Measurements from ENCODE around the gene SPATA2L.

SPATA2L gene

DNA sequence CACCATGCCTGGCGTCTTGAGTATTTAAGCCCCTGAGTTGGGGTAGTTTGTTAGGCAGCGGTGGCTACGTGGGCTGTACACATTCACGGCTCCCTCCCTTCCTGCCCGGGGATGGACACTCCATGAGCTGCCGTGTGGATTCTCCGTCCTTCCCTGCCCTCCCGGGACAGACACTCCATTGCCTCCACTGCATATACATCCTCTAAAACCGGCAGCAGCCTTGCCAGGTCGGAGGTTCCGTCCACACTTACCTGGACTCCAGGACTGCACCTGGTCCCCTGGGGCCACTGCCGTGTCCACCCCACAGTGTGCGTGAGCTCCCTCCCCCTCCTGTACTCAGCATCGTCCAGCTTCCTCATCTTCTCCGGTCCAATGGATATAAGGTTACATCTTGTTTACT lies 3.5 kb upstream of the SPATA2L start:
- H3K27me3 ChIP-seq (ENCODE audit: control insufficient read depth in 3 of 3, insufficient read depth in 3 of 3, low read depth in 1 of 3, low read length in 3 of 3) = peaks cover 0 to 2% (median 0%) of the 10 kb centered on the region in 3 experiments
- H4K8ac ChIP-seq (ENCODE audit: low read depth, low read length) = no peak overlapping the region
- peak overlapping the region; percentile 85 for H2BK15ac ChIP-seq (ENCODE audit: low read length)
- no peak overlapping the region for H3K27ac ChIP-seq (replicated peaks; ENCODE audit: low read length)
- H2BK120ac ChIP-seq (ENCODE audit: low read depth, low read length) = no peak overlapping the region
- H2BK12ac ChIP-seq (ENCODE audit: low read length) = no peak overlapping the region
- H3K4ac ChIP-seq (ENCODE audit: low read length) = peak overlapping the region; percentile 10
- no peak overlapping the region for H3K23ac ChIP-seq (ENCODE audit: low read depth, low read length, poor library complexity)
- H3K4me1 ChIP-seq (ENCODE audit: control insufficient read depth in 2 of 2, insufficient read depth in 1 of 2, low read depth in 1 of 2, low read length in 2 of 2) = peaks cover 13 to 16% of the 10 kb centered on the region in 2 donors
- DNase-seq (ENCODE audit: low spot score) = no peak
- H3K4me2 ChIP-seq (ENCODE audit: insufficient read depth, low read length, poor library complexity, severe bottlenecking) = no peak overlapping the region
- peak overlapping the region; percentile 48 for H3K18ac ChIP-seq (ENCODE audit: low read length)
- H2BK5ac ChIP-seq (ENCODE audit: low read length) = no peak overlapping the region
- H3K79me1 ChIP-seq (ENCODE audit: low read depth, low read length) = peaks cover 7% of the 10 kb centered on the region
- no peak overlapping the region for H2AFZ ChIP-seq (ENCODE audit: low read length)
- no peak overlapping the region for H3K4me3 ChIP-seq (ENCODE audit: low read length in 2 of 2)
- no peak overlapping the region for H4K91ac ChIP-seq (ENCODE audit: low read depth, low read length, poor library complexity)
- H3K9me3 ChIP-seq (replicated peaks in 1 of 2; ENCODE audit: control insufficient read depth in 2 of 2, insufficient read depth in 1 of 2, low read depth in 1 of 2, low read length in 2 of 2) = no peaks in the 10 kb centered on the region
- H3K36me3 ChIP-seq (replicated peaks in 1 of 2; ENCODE audit: control insufficient read depth in 2 of 2, insufficient read depth in 2 of 2, low read length in 2 of 2) = no peaks in the 10 kb centered on the region
- peak overlapping the region; percentile 89 for H2AK5ac ChIP-seq (ENCODE audit: low read depth, low read length)
- peak overlapping the region; percentile 71 for H3K14ac ChIP-seq (ENCODE audit: low read length)
- H3K9ac ChIP-seq (ENCODE audit: low read depth, low read length, poor library complexity) = peak overlapping the region; percentile 70
- no CpG with 5 or more reads among the region's 15 CpGs for WGBS, 2 donors (ENCODE audit: extremely low coverage in 2 of 2, insufficient read length in 2 of 2, insufficient replicate concordance in 1 of 2)

DNA sequence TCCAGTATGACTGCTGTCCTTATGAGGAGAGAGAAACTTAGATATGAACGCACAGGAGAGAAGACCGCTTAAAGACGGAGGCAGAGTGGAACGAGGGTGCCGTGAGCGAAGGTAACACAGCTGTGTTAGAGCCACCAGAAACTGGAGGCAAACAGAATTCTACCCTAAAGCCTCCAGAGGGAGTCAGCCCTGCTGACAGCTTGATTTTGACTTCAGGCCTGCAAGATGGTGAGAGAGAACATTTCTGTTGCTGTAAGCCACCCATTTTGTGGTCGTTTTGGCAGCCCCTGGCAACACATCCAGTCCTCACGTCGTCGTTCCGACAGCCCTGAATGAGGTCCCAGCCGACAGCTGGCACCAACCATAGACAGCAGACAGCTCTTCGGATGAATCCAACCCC lies 2.8 kb upstream of the SPATA2L start:
- H3K4me1 ChIP-seq (ENCODE audit: control insufficient read depth in 2 of 2, insufficient read depth in 1 of 2, low read depth in 1 of 2, low read length in 2 of 2) = peaks cover 13 to 17% of the 10 kb centered on the region in 2 donors
- H3K36me3 ChIP-seq (replicated peaks in 1 of 2; ENCODE audit: control insufficient read depth in 2 of 2, insufficient read depth in 2 of 2, low read length in 2 of 2) = peaks cover 0 to 6% of the 10 kb centered on the region in 2 donors

DNA sequence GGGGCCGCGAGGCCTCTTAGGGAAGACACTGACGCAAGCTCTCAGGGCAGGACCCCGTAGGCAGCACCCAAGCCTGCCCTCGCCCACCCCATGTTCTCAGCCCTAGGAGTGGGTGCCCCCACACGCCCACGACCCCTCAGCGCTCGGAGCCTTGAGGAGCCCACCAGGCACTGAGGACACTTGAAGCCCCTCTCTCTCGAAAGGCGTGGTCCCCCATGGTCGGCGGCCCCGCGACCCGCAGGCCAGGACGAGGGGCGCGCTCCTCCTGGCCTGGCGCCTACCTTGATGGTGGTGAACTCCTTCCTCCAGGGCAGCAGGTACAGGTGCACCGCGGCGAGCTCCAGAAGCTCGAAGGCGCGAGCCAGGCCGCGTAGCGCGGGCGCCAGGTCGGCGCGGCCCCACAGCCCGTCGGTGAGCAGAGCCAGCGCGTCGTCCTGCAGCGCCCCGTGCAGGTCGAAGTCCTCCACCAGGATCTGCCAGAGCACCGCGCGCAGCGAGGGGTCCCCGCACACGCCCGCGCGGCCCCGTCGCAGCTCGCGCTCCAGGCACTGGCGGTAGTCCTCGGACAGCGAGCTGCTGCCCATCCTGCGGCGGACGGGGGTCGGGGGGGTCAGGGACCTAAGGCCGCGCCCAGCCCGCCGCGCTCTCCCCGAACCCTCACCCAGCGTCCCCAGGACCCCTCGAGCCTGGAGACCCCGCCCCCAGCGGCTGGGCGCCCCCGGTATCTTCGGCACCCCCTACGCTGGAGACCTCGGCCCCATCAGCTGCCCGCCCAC lies 668 bp downstream of the SPATA2L start:
- Histone ChIP-seq H3K4me1 (ENCODE audit: control insufficient read depth in 2 of 2, insufficient read depth in 1 of 2, low read depth in 1 of 2, low read length in 2 of 2) (peaks cover 11 to 15% of the 10 kb centered on the region in 2 donors), H2AFZ (ENCODE audit: low read length) (peak overlapping the region; percentile 98), H3K4me2 (ENCODE audit: insufficient read depth, low read length, poor library complexity, severe bottlenecking) (peak overlapping the region; percentile 79), H2BK5ac (ENCODE audit: low read length) (no peak overlapping the region), H3K36me3 (replicated peaks in 1 of 2; ENCODE audit: control insufficient read depth in 2 of 2, insufficient read depth in 2 of 2, low read length in 2 of 2) (peaks cover 5 to 33% of the 10 kb centered on the region in 2 donors), H3K14ac (ENCODE audit: low read length) (peak overlapping the region; percentile 97), H4K8ac (ENCODE audit: low read depth, low read length) (no peak overlapping the region), H3K9me3 (replicated peaks in 1 of 2; ENCODE audit: control insufficient read depth in 2 of 2, insufficient read depth in 1 of 2, low read depth in 1 of 2, low read length in 2 of 2) (no peaks in the 10 kb centered on the region), H3K4ac (ENCODE audit: low read length) (no peak overlapping the region), H3K18ac (ENCODE audit: low read length) (peak overlapping the region; percentile 86), H3K4me3 (ENCODE audit: low read length in 2 of 2) (peak overlapping the region; percentile 88 to 95), H2BK12ac (ENCODE audit: low read length) (no peak overlapping the region), H2BK120ac (ENCODE audit: low read depth, low read length) (no peak overlapping the region), H4K91ac (ENCODE audit: low read depth, low read length, poor library complexity) (peak overlapping the region; percentile 82), H3K27me3 (ENCODE audit: control insufficient read depth in 3 of 3, insufficient read depth in 3 of 3, low read depth in 1 of 3, low read length in 3 of 3) (peaks cover 0 to 2% (median 0%) of the 10 kb centered on the region in 3 experiments), H3K79me1 (ENCODE audit: low read depth, low read length) (peaks cover 7% of the 10 kb centered on the region), H3K23ac (ENCODE audit: low read depth, low read length, poor library complexity) (peak overlapping the region; percentile 90), H3K9ac (ENCODE audit: low read depth, low read length, poor library complexity) (peak overlapping the region; percentile 91), H2BK15ac (ENCODE audit: low read length) (peak overlapping the region; percentile 34), H3K27ac (replicated peaks; ENCODE audit: low read length) (no peak overlapping the region), H2AK5ac (ENCODE audit: low read depth, low read length) (peak overlapping the region; percentile 2)
- no peak for DNase-seq (ENCODE audit: low spot score)
- no CpG with 5 or more reads among the region's 78 CpGs for WGBS, 2 donors (ENCODE audit: extremely low coverage in 2 of 2, insufficient read length in 2 of 2, insufficient replicate concordance in 1 of 2)

More for the DNA sequence above, 2.8 kb upstream of the SPATA2L start:
- H3K14ac ChIP-seq (ENCODE audit: low read length) = no peak overlapping the region
- no peak overlapping the region for H3K4me3 ChIP-seq (ENCODE audit: low read length in 2 of 2)
- peaks cover 7% of the 10 kb centered on the region for H3K79me1 ChIP-seq (ENCODE audit: low read depth, low read length)
- no peak overlapping the region for H2BK15ac ChIP-seq (ENCODE audit: low read length)
- no peak overlapping the region for H4K8ac ChIP-seq (ENCODE audit: low read depth, low read length)
- no peak overlapping the region for H2BK120ac ChIP-seq (ENCODE audit: low read depth, low read length)
- no peak overlapping the region for H2AFZ ChIP-seq (ENCODE audit: low read length)
- no peak overlapping the region for H3K4me2 ChIP-seq (ENCODE audit: insufficient read depth, low read length, poor library complexity, severe bottlenecking)
- peaks cover 0 to 2% (median 0%) of the 10 kb centered on the region in 3 experiments for H3K27me3 ChIP-seq (ENCODE audit: control insufficient read depth in 3 of 3, insufficient read depth in 3 of 3, low read depth in 1 of 3, low read length in 3 of 3)
- H3K27ac ChIP-seq (replicated peaks; ENCODE audit: low read length) = no peak overlapping the region
- no peak overlapping the region for H2BK12ac ChIP-seq (ENCODE audit: low read length)
- H3K4ac ChIP-seq (ENCODE audit: low read length) = no peak overlapping the region
- no peak for DNase-seq (ENCODE audit: low spot score)
- no peak overlapping the region for H3K23ac ChIP-seq (ENCODE audit: low read depth, low read length, poor library complexity)
- no peaks in the 10 kb centered on the region for H3K9me3 ChIP-seq (replicated peaks in 1 of 2; ENCODE audit: control insufficient read depth in 2 of 2, insufficient read depth in 1 of 2, low read depth in 1 of 2, low read length in 2 of 2)
- H3K18ac ChIP-seq (ENCODE audit: low read length) = no peak overlapping the region
- no peak overlapping the region for H2BK5ac ChIP-seq (ENCODE audit: low read length)
- no CpG with 5 or more reads among the region's 13 CpGs for whole genome bisulfite sequencing, 2 donors (ENCODE audit: extremely low coverage in 2 of 2, insufficient read length in 2 of 2, insufficient replicate concordance in 1 of 2)
- H2AK5ac ChIP-seq (ENCODE audit: low read depth, low read length) = no peak overlapping the region
- H3K9ac ChIP-seq (ENCODE audit: low read depth, low read length, poor library complexity) = no peak overlapping the region
- no peak overlapping the region for H4K91ac ChIP-seq (ENCODE audit: low read depth, low read length, poor library complexity)

DNA sequence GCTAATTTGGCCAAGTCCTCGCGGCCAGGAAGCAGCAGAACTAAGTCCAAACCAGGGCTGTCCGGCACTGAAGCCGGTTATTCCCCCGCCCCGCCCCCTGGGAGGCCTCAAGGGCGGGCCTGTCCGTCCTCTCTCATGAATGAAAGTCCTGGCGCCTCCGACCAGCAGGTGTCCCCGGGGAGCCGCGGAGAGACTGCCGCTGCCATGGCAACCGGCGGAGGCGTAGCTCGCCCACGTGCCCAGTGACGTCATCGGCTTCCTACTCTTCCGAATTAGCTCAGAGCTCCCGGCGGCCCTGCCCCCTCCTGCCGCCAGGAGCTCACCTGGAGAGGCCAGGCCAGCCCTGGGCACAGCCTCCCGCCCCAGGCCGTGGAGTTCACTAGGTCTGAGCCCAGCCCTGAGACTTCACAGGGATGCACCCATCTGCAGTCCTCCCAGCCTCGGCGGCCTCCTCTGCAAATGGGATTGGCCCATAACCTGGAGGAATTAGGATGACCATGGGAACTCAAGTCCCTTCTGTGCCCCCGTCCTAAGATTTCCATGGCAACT lies 1.3 kb downstream of the SPATA2L start:
- Histone ChIP-seq H3K14ac (ENCODE audit: low read length) (no peak overlapping the region), H3K4ac (ENCODE audit: low read length) (no peak overlapping the region), H2BK12ac (ENCODE audit: low read length) (no peak overlapping the region), H4K8ac (ENCODE audit: low read depth, low read length) (no peak overlapping the region), H3K27ac (replicated peaks; ENCODE audit: low read length) (peak overlapping the region; percentile 66), H3K4me2 (ENCODE audit: insufficient read depth, low read length, poor library complexity, severe bottlenecking) (peak overlapping the region; percentile 79), H4K91ac (ENCODE audit: low read depth, low read length, poor library complexity) (no peak overlapping the region), H3K36me3 (replicated peaks in 1 of 2; ENCODE audit: control insufficient read depth in 2 of 2, insufficient read depth in 2 of 2, low read length in 2 of 2) (peaks cover 7 to 40% of the 10 kb centered on the region in 2 donors), H2BK120ac (ENCODE audit: low read depth, low read length) (no peak overlapping the region), H3K79me1 (ENCODE audit: low read depth, low read length) (peaks cover 7% of the 10 kb centered on the region), H3K23ac (ENCODE audit: low read depth, low read length, poor library complexity) (peak overlapping the region; percentile 90), H2AK5ac (ENCODE audit: low read depth, low read length) (peak overlapping the region; percentile 2), H3K9ac (ENCODE audit: low read depth, low read length, poor library complexity) (peak overlapping the region; percentile 91), H2AFZ (ENCODE audit: low read length) (peak overlapping the region; percentile 98), H2BK15ac (ENCODE audit: low read length) (peak overlapping the region; percentile 34), H2BK5ac (ENCODE audit: low read length) (peak overlapping the region; percentile 16), H3K4me1 (ENCODE audit: control insufficient read depth in 2 of 2, insufficient read depth in 1 of 2, low read depth in 1 of 2, low read length in 2 of 2) (peaks cover 11 to 15% of the 10 kb centered on the region in 2 donors), H3K4me3 (ENCODE audit: low read length in 2 of 2) (peak overlapping the region; percentile 88 to 95), H3K18ac (ENCODE audit: low read length) (peak overlapping the region; percentile 86), H3K27me3 (ENCODE audit: control insufficient read depth in 3 of 3, insufficient read depth in 3 of 3, low read depth in 1 of 3, low read length in 3 of 3) (peaks cover 0 to 2% (median 0%) of the 10 kb centered on the region in 3 experiments), H3K9me3 (replicated peaks in 1 of 2; ENCODE audit: control insufficient read depth in 2 of 2, insufficient read depth in 1 of 2, low read depth in 1 of 2, low read length in 2 of 2) (no peaks in the 10 kb centered on the region)
- no CpG with 5 or more reads among the region's 30 CpGs for WGBS, 2 donors (ENCODE audit: extremely low coverage in 2 of 2, insufficient read length in 2 of 2, insufficient replicate concordance in 1 of 2)
- DNase-seq (ENCODE audit: low spot score) = peak; percentile 98

Data from neuronal stem cell (in vitro differentiated cells).